AG04449 (cell line): ENCODE measurements around the gene TTC23L.

Experiments used
- CTCF ChIA-PET: fragments of 350-600 bp; formaldehyde crosslinking; extraction: SDS; loops from one replicate; lab custom pipeline; 2021; ENCODE audit warnings: antibody characterized with exemption; lab: Yijun Ruan, JAX
- POLR2A ChIA-PET: fragments of 400-600, 350-600 bp; formaldehyde crosslinking; extraction: SDS; loops from one replicate; lab custom pipeline; 2020; ENCODE audit warnings: antibody characterized with exemption, inconsistent platforms; lab: Yijun Ruan, JAX
- DNase-seq: peaks from one replicate; pipeline ENCODE4 v3.0.0-alpha.2; 2010; ENCODE audit warnings: low read depth, low spot score
- H3K4me3 ChIP-seq: 2 replicates; pipeline ENCODE4 v1.5.1; 2011; ENCODE audit warnings: low read depth, mild to moderate bottlenecking, control low read depth, low read length
- TF ChIP-seq, protein P1 (sequence below): IDR thresholded peaks from one replicate; pipeline ENCODE4 v1.5.1; 2011; ENCODE audit warnings: mild to moderate bottlenecking, moderate library complexity, low read length, control low read depth, inconsistent platforms; ENCODE audit not compliant: insufficient read depth; ENCODE audit errors: missing control alignments

TTC23L gene, protein sequence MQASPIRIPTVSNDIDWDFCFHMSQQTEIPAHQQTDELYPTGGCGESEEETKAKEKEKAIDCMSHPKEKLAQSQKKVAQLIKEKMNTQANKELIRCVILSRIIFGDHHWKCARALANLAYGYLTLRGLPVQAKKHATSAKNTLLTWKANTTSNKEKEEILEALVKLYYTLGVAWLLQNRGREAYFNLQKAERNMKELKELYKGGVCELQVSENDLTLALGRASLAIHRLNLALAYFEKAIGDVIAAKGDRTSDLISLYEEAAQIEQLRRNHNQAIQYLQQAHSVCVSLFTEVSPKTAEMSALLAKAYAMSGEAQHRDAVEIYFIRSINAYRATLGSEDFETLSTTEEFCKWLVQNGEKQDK

DNA sequence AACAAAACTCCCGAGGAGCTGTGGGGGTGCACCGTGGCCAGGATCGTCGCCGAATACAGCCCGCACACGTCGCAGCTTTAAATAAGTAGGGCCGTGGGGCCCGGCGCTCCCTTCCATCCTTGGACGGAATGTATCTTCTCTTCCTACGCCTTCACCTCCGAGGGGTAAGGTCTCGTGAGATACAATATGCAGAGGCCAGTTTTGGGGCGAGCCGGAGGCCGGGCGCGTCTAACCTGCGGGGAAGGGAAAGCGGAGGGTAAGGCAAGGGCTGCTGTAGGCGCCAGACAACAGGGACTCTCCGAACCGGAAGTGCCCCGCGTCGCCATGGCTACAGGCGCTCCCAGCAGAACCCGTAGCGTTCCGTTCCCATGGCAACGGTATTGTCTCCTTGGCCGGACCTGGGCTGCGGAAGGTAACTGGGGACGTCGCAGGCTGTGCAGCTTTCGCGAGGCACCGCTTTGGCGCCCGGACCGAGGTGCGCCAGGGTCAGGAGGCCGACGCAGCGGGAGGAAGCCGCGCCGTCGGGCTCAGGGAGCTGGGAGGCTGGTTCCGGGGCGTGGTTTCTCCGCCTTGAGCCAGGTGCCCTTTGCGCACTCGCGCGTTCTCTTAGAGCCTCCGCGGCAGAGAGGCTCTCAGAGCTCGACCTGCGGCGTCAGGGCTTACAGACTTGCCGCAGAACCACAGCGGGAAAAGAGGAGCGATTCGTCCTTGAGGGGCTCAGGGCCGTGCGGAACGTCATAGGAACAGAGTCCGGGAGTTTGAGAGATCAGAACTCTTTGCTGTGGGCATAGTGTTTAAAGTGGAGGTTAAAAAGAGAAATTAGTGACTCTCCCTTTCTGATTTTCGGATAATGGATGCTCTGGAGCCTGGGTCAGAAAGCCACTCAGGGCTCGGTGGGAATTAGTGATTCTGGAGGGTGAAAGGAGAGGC is at the start of gene TTC23L:
TSS of gene TTC23L (plus strand) at position 380 of the 930 bp plus-strand sequence. CDS start 1,508 bp downstream, outside the sequence.
- H3K4me3 ChIP-seq = peak within 1 kb of the TSS; percentile 93
- TF ChIP-seq, protein P1, sequence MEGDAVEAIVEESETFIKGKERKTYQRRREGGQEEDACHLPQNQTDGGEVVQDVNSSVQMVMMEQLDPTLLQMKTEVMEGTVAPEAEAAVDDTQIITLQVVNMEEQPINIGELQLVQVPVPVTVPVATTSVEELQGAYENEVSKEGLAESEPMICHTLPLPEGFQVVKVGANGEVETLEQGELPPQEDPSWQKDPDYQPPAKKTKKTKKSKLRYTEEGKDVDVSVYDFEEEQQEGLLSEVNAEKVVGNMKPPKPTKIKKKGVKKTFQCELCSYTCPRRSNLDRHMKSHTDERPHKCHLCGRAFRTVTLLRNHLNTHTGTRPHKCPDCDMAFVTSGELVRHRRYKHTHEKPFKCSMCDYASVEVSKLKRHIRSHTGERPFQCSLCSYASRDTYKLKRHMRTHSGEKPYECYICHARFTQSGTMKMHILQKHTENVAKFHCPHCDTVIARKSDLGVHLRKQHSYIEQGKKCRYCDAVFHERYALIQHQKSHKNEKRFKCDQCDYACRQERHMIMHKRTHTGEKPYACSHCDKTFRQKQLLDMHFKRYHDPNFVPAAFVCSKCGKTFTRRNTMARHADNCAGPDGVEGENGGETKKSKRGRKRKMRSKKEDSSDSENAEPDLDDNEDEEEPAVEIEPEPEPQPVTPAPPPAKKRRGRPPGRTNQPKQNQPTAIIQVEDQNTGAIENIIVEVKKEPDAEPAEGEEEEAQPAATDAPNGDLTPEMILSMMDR = no peak
- CTCF ChIA-PET = interaction anchor here (1.0 to 1.6 kb wide), 5 partner anchors 54 to 345 kb away, joined by 3 to 6 read pairs (median 3); no protein-coding TSS in a partner anchor
- no peak for DNase-seq
- POLR2A ChIA-PET = interaction anchor here (0.7 to 1.0 kb wide), 3 partner anchors 14 to 89 kb away, joined by 3 to 5 read pairs (median 3); no protein-coding TSS in a partner anchor

DNA sequence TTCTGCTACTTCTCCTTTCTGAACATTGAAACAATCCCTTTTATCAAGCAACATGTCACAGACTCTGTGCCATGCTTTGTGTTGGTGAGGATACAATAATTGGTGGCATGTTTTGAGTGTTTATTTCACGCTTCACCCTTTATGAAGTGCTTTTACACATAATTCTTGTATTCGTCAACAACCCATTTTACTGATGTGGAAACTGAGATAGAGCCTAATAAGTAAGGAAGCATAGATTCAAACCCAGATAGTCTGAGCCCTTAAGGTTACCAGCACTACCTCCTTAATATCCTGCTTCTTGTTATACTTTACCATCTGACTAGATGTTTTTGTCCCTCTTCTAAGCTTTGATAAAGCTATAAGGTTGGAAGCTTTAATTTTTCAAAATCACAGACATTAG is 49.3 kb upstream of the TTC23L start:
- DNase-seq = no peak
- TF ChIP-seq, protein P1 = no peak
- ChIA-PET CTCF (interaction anchor here (0.8 to 1.7 kb wide), 2 partner anchors 304 to 313 kb away, joined by 3 to 5 read pairs; no protein-coding TSS in a partner anchor), POLR2A (no interaction called here)
- no peak overlapping the region for H3K4me3 ChIP-seq

DNA sequence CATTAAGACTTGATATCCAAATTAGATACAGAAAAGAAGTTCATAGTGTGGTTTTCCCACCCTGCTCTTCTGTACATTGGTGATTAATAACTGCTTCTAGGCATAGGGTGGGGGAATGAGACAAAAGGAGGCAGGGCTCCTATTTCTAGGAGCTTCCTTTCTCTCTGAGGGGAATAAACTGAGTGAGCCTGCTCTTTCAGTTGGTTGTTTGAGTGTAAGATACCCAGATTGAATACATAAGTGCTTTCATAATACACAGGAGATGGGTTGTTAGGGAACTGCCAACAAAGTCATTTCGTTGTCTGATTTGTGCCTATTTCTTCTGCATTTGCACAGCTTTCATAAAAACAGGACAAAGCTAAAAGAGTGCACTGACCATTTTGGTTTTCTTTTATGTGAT is 48.9 kb upstream of the TTC23L start:
- CTCF ChIA-PET = interaction anchor here (0.8 to 1.7 kb wide), 2 partner anchors 305 to 314 kb away, joined by 3 to 5 read pairs; no protein-coding TSS in a partner anchor

DNA sequence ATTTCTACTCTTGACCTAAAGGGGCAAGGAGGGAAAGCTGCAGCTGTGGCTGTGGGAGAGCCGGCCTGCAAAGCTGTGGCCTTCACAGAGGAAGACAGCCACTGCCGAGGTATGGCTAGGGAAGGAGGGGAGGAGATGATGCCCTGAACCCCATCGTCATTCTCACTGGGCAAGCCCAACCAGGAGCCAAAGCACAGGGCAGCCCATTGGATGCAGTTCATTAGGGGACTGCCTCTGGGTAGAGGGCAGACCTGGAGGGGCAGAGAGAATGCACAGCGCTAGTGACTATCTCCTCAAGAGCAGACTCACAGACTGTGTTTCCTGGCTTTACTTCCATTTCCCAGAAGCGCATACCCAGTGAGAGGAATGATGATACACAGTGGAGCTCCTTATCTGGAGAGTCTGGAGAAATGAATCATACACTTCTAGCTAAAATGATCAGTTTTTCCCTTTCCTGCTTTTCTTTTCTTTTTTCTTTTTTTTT is 47.2 kb upstream of the TTC23L start:
- ChIA-PET CTCF (interaction anchor here (1.1 to 1.8 kb wide), 3 partner anchors 106 to 306 kb away, joined by 3 to 7 read pairs (median 4); no protein-coding TSS in a partner anchor), POLR2A (interaction anchor here (0.7 kb wide), 1 partner anchor 170 kb away, joined by 3 read pairs; no protein-coding TSS in a partner anchor)
- DNase-seq = peak; percentile 26
- TF ChIP-seq, protein P1 = no peak
- no peak overlapping the region for H3K4me3 ChIP-seq

More for the DNA sequence above, 48.9 kb upstream of the TTC23L start:
- TF ChIP-seq, protein P1 = no peak
- no peak overlapping the region for H3K4me3 ChIP-seq
- no peak for DNase-seq
- POLR2A ChIA-PET = no interaction called here

DNA sequence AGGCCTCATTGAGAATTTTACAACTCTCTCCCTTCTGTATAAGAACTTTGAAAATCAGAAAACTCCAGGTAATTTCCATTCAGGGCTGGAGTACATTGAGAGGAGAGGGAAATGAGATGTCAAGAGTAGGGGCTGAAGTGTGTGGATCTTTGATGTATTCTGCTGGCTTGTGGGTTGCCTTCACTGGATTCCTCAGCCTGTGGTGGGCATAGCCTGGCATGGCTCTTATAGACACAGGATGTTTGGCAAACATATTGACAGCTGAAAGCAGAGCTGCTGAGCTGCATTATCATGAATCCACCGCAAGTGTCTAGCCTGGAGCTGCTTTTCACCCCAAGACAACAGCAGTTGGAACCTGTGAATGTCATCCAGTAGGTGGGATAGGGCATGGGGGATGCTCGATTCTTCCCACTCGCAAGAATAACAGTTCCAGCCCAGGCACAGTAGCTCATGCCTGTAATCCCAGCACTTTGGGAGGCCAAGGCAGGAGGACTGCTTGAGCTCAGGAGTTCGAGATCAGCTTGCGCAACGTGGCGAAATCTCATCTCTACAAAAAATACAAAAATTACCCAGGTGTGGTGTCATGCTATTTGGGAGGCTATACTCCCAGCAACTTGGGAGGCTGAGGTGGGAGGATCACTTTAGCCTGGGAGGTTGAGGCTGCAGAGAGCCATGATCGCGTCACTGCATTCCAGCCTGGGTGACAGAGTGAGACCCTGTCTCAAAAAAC is 36.0 kb upstream of the TTC23L start:
- CTCF ChIA-PET = interaction anchor here (1.2 to 1.4 kb wide), 3 partner anchors 19 to 317 kb away, joined by 3 to 5 read pairs (median 4); no protein-coding TSS in a partner anchor
- no peak for DNase-seq
- no peak overlapping the region for H3K4me3 ChIP-seq
- POLR2A ChIA-PET = no interaction called here
- TF ChIP-seq, protein P1 = no peak
